Stomach (tissue), 4 donors: Measurements from ENCODE around the gene DUOXA1.

Experiments
- POLR2A ChIP-seq, 4 donors: fragments of 450-650 bp; IDR thresholded peaks; one replicate each; pipeline ENCODE4 v1.6.1; 2016; ENCODE audit warnings: antibody characterized with exemption in 4 of 4, control low read depth in 2 of 4, mild to moderate bottlenecking in 1 of 4, moderate library complexity in 1 of 4
- POLR2AphosphoS5 ChIP-seq, 3 donors: sonication (generic); formaldehyde crosslinking; IDR thresholded peaks; one replicate each; pipeline ENCODE4 v1.6.1; 2016; ENCODE audit warnings: antibody characterized with exemption in 3 of 3
- TF ChIP-seq, protein P1 (sequence below), 7 experiments: fragments of 450-650 bp in 4 of 7; fragments of 200-600 bp in 3 of 7; sonication (generic) in 3 of 7; IDR thresholded peaks; one replicate each; pipeline ENCODE4 v1.5.1; 2016 to 2019; ENCODE audit warnings: antibody characterized with exemption in 7 of 7, control low read depth in 2 of 7, mild to moderate bottlenecking in 1 of 7

- TF ChIP-seq, protein P1, sequence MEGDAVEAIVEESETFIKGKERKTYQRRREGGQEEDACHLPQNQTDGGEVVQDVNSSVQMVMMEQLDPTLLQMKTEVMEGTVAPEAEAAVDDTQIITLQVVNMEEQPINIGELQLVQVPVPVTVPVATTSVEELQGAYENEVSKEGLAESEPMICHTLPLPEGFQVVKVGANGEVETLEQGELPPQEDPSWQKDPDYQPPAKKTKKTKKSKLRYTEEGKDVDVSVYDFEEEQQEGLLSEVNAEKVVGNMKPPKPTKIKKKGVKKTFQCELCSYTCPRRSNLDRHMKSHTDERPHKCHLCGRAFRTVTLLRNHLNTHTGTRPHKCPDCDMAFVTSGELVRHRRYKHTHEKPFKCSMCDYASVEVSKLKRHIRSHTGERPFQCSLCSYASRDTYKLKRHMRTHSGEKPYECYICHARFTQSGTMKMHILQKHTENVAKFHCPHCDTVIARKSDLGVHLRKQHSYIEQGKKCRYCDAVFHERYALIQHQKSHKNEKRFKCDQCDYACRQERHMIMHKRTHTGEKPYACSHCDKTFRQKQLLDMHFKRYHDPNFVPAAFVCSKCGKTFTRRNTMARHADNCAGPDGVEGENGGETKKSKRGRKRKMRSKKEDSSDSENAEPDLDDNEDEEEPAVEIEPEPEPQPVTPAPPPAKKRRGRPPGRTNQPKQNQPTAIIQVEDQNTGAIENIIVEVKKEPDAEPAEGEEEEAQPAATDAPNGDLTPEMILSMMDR (IDR thresholded peaks at IDR 0.05), result no peak
- TF ChIP-seq POLR2A (IDR thresholded peaks at IDR 0.05), result no peak
- no peak for TF ChIP-seq POLR2AphosphoS5 (IDR thresholded peaks at IDR 0.05)
Measured at GRCh38 chr15:45132844-45133560, 3.3 kb upstream of the DUOXA1 start.
